Vagina (tissue), 2 donors: ENCODE measurements around the gene ZNF83. TPM values are rescaled to one million over a fixed set of nuclear protein-coding genes. Genes with fewer than 3 reads are reported as not detected.
"Not testable (repeated sequence)": the region's sequence is repeated elsewhere in the genome, so short reads cannot be mapped to it uniquely, and the experiment has no call there.

ENCODE experiments used
- DNase-seq, 2 donors: peaks; one replicate each; pipeline ENCODE4 v3.0.0-alpha.2; 2017; ENCODE audit errors: extremely low spot score in 2 of 2
- H3K27ac ChIP-seq: fragments of 200-600 bp; sonication (generic); one replicate; pipeline ENCODE4 v1.5.1; 2019
- H3K27me3 ChIP-seq: fragments of 200-600 bp; sonication (generic); one replicate; pipeline ENCODE4 v1.5.1; 2019
- H3K36me3 ChIP-seq, 2 donors: fragments of 200-600 bp; sonication (generic); one replicate each; pipeline ENCODE4 v1.5.1; 2017 to 2019
- H3K4me1 ChIP-seq: fragments of 200-600 bp; sonication (generic); one replicate; pipeline ENCODE4 v1.5.1; 2019
- H3K4me3 ChIP-seq, 2 donors: fragments of 200-600 bp; sonication (generic); 1 replicate in 1 of 2; 2 replicates in 1 of 2; pipeline ENCODE4 v1.5.1; 2016 to 2019
- H3K9me3 ChIP-seq: fragments of 200-600 bp; sonication (generic); one replicate; pipeline ENCODE4 v1.5.1; 2019
- POLR2A ChIP-seq, 2 donors: fragments of 450-650 bp; IDR thresholded peaks; one replicate each; pipeline ENCODE4 v1.6.1; 2017; ENCODE audit warnings: antibody characterized with exemption in 2 of 2, mild to moderate bottlenecking in 2 of 2, moderate library complexity in 2 of 2
- POLR2AphosphoS5 ChIP-seq, 2 donors: sonication (generic); formaldehyde crosslinking; IDR thresholded peaks; one replicate each; pipeline ENCODE4 v1.9.0; 2017; ENCODE audit warnings: antibody characterized with exemption in 2 of 2, mild to moderate bottlenecking in 2 of 2, low read depth in 1 of 2; ENCODE audit not compliant: insufficient read depth in 1 of 2
- intact Hi-C: fragments of 100-400 bp; cut with DNase I; formaldehyde crosslinking; loops from one replicate; pipeline ENCODE4 v1.15.1; 2023
- small RNA-seq: library from RNA; depleted of rRNA; stranded (forward); fragments of <200 nt; gene quantifications from one replicate; pipeline ENCODE3, GENCODE V24; 2016
- total RNA-seq: library from RNA; depleted of rRNA; stranded (reverse); fragments of >200 nt; gene quantifications from one replicate; pipeline ENCODE4 v1.2.3, GENCODE V29; 2016
- TF ChIP-seq, protein P1 (sequence below), 3 experiments: fragments of 450-650 bp in 2 of 3; fragments of 200-600 bp in 1 of 3; sonication (generic) in 1 of 3; IDR thresholded peaks; one replicate each; pipeline ENCODE4 v1.5.1; 2017 to 2019; ENCODE audit warnings: antibody characterized with exemption in 3 of 3, mild to moderate bottlenecking in 2 of 3, moderate library complexity in 2 of 3

The ZNF83 gene
- total RNA-seq, 1 donor from 2014 or later, result 78.6 TPM

DNA sequence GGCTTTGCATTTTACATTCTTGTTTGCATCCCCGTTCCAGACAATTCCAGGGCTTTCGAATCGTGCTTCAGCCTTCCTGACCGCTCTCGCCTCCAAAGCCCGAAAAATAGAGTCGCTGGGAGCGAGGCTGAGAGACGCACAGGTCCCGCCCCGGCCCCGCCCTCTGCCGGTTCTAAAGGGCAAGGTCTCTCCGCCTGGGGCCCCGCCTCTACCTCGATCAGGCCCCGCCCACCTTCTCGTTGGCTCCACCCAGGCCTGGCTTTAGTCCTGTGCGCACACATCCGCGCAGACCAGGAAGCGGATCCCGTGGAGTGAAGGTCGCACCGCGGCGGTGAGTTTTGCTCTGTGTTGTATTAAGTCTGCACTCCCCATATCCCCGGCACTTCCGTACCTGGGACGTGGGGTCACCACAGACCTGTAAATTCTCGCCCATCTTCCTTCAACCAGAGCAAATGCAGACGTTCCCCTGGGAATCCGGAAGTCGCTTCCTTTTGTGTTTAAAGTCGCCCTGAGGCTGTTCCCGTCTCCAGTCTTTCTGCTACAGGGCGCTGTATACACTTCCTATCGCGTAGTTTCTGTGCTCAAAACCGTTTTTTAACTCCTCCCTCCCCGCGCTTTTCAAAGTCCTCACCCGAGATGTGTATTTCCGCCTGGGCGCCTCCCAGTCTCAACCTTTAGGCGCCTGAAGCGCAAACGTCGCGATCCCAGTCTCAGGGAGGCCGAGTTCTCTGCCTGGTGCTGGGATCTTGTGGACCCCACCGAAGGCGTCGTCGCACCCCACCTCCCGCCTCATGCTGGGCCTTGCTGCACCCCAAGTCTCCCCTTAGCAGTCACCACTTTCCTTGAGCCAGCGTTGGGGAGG, 67.9 kb downstream of the ZNF83 start, which contains the start of gene ZNF701:
Gene ZNF701 (plus strand): TSS at position 288 of the 862 bp plus-strand sequence. CDS start 3,861 bp downstream, outside the sequence.
- H3K4me3 ChIP-seq, result peak within 1 kb of the TSS; percentile 65 to 66
- intact Hi-C loops, result no loop called here
- peak; percentile 96 to 98 for TF ChIP-seq POLR2AphosphoS5 (IDR thresholded peaks at IDR 0.05; ENCODE audit: insufficient read depth in 1 of 2, low read depth in 1 of 2)
- TF ChIP-seq, protein P1, sequence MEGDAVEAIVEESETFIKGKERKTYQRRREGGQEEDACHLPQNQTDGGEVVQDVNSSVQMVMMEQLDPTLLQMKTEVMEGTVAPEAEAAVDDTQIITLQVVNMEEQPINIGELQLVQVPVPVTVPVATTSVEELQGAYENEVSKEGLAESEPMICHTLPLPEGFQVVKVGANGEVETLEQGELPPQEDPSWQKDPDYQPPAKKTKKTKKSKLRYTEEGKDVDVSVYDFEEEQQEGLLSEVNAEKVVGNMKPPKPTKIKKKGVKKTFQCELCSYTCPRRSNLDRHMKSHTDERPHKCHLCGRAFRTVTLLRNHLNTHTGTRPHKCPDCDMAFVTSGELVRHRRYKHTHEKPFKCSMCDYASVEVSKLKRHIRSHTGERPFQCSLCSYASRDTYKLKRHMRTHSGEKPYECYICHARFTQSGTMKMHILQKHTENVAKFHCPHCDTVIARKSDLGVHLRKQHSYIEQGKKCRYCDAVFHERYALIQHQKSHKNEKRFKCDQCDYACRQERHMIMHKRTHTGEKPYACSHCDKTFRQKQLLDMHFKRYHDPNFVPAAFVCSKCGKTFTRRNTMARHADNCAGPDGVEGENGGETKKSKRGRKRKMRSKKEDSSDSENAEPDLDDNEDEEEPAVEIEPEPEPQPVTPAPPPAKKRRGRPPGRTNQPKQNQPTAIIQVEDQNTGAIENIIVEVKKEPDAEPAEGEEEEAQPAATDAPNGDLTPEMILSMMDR (IDR thresholded peaks at IDR 0.05), result peak in 2 of 3 experiments; percentile 29
- TF ChIP-seq POLR2A (IDR thresholded peaks at IDR 0.05), result peak in 1 of 2 donors; percentile 83
- peaks cover 0 to 21% of the 10 kb centered on the region in 2 donors for H3K36me3 ChIP-seq
- H3K27me3 ChIP-seq, result no peaks in the 10 kb centered on the region
- DNase-seq, result peak in 1 of 2 donors; percentile 93
- peak within 1 kb of the TSS; percentile 73 for H3K27ac ChIP-seq
- peaks cover 21% of the 10 kb centered on the region for H3K4me1 ChIP-seq
- no peaks in the 10 kb centered on the region for H3K9me3 ChIP-seq

DNA sequence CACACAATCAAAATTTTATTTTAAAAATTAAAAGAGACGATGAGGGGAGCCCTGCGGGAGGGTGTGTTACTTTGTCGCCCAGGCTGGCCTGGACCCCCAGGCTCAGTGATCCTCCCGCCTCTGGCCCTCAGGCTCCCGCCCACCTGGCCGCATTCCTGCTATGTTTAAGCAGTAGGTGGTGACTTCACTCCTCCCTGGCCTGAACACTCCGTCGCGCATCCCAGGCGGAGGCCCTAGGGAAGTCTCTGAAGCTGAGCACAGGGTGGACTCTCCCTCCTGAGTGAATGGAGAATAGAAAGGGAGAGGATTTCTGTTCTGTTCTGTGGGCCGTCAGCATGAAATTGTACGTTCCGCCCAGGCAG, 68.5 kb downstream of the ZNF83 start:
- Histone ChIP-seq H3K27ac (peak overlapping the region; percentile 73), H3K4me3 (peak overlapping the region; percentile 65 to 66), H3K4me1 (peaks cover 21% of the 10 kb centered on the region), H3K36me3 (peaks cover 0 to 15% of the 10 kb centered on the region in 2 donors)
- H3K27me3 ChIP-seq, H3K9me3 ChIP-seq, DNase-seq, intact Hi-C loops: not testable (repeated sequence)

DNA sequence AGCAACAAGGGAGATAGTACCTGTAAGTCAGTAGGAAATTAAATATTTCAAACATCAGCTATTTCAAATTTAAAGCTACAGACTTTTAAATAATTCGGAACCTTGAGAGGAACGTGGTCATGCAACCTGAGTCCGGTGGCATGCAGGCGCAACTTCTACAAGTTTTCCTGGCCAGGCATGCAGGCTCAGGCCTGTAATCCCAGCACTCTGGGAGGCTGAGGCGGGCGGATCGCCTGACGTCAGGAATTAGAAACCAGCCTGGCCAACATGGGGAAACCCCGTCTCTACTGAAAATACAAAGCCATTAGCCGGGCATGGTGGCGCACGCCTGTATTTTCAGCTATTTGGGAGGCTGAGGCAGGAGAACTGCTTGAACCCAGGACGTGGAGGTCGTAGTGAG, 70.2 kb downstream of the ZNF83 start:
- Histone ChIP-seq H3K4me1 (peaks cover 21% of the 10 kb centered on the region), H3K36me3 (peaks cover 0 to 8% of the 10 kb centered on the region in 2 donors), H3K27me3 (no peaks in the 10 kb centered on the region), H3K27ac (no peak overlapping the region), H3K9me3 (no peaks in the 10 kb centered on the region), H3K4me3 (no peak overlapping the region)
- TF ChIP-seq, protein P1 (IDR thresholded peaks at IDR 0.05), result no peak
- TF ChIP-seq POLR2AphosphoS5 (IDR thresholded peaks at IDR 0.05; ENCODE audit: insufficient read depth in 1 of 2, low read depth in 1 of 2) (no peak), POLR2A (IDR thresholded peaks at IDR 0.05) (no peak)
- no peak for DNase-seq
- intact Hi-C loops, result no loop called here

DNA sequence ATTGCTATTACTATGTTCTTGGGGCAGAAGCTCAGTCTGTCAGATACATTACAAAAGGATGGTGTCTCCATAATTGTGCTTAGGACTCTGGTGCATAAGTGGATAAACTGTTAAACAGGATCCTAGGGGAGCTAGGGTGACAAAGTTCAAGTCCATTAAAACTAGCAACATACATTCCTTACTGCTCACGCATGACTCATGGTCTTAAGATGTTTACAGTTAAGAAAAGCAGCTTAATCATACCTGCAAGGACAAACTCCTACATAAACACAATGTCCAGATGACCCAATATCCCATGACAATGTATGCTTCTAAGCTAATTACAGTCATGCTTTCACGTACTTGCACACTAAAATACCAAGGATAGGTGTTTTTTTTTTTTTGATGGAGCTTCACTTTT, 71.6 kb downstream of the ZNF83 start:
- peaks cover 18% of the 10 kb centered on the region for H3K4me1 ChIP-seq
- TF ChIP-seq POLR2AphosphoS5 (IDR thresholded peaks at IDR 0.05; ENCODE audit: insufficient read depth in 1 of 2, low read depth in 1 of 2) (no peak), POLR2A (IDR thresholded peaks at IDR 0.05) (no peak)
- TF ChIP-seq, protein P1 (IDR thresholded peaks at IDR 0.05), result no peak
- H3K9me3 ChIP-seq, result no peaks in the 10 kb centered on the region
- DNase-seq, result no peak
- H3K36me3 ChIP-seq, result peaks cover 0 to 16% of the 10 kb centered on the region in 2 donors
- H3K4me3 ChIP-seq, result no peak overlapping the region
- H3K27ac ChIP-seq, result no peak overlapping the region
- no peaks in the 10 kb centered on the region for H3K27me3 ChIP-seq
- intact Hi-C loops, result no loop called here

DNA sequence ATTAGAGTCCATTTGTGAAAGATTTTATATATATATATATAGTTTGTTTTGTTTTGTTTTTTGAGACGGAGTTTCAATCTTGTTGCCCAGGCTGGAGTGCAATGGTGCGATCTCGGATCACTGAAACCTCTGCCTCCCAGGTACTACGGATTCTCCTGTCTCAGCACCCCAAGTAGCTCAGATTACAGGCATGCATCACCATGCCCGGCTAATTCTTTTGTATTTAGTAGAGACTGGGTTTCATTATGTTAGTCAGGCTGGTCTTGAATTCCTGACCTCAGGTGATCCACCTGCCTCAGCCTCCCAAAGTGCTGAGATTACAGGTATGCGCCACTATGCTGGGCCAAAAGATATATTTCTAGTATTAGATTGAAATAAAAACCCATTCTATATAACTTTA, 72.0 kb downstream of the ZNF83 start:
- TF ChIP-seq POLR2AphosphoS5 (IDR thresholded peaks at IDR 0.05; ENCODE audit: insufficient read depth in 1 of 2, low read depth in 1 of 2), result no peak
- TF ChIP-seq POLR2A (IDR thresholded peaks at IDR 0.05), result no peak
- TF ChIP-seq, protein P1 (IDR thresholded peaks at IDR 0.05), result no peak
- intact Hi-C loops, result no loop called here
- no peak for DNase-seq
- Histone ChIP-seq H3K27me3 (no peaks in the 10 kb centered on the region), H3K4me1 (peaks cover 14% of the 10 kb centered on the region), H3K27ac (no peak overlapping the region), H3K9me3 (no peaks in the 10 kb centered on the region), H3K4me3 (no peak overlapping the region), H3K36me3 (peaks cover 0 to 16% of the 10 kb centered on the region in 2 donors)

Small RNA genes lying within 50 kb of the gene (small RNA-seq; reads per million reads assigned to genes)
- not detected for gene RPL39P34

Other genes starting within 250 kb of the ZNF83 start
- 11.0 TPM for gene ZNF528, start 240.5 kb downstream of the ZNF83 start, total RNA-seq
- not detected for gene ZNF534, start 209.2 kb downstream of the ZNF83 start, total RNA-seq
- 2.5 TPM for gene ZNF578, start 184.8 kb downstream of the ZNF83 start, total RNA-seq
- 14.7 TPM for gene ZNF808, start 110.7 kb downstream of the ZNF83 start, total RNA-seq
- 15.7 TPM for gene ZNF701, start 68.1 kb downstream of the ZNF83 start, total RNA-seq
- 6.1 TPM for gene ZNF611, start 96.7 kb upstream of the ZNF83 start, total RNA-seq
- gene ZNF600, start 148.4 kb upstream of the ZNF83 start, total RNA-seq, result 13.0 TPM
- 10.3 TPM for gene ZNF28, start 183.3 kb upstream of the ZNF83 start, total RNA-seq
- gene ZNF468, start 219.3 kb upstream of the ZNF83 start, total RNA-seq, result 21.6 TPM